HEK293T (cell line): ENCODE measurements around the gene THSD4.

ENCODE experiments used
- ELF4 ChIP-seq: fragments of 450-650 bp; IDR thresholded peaks from 2 replicates; pipeline ENCODE4 v1.6.1; 2017; ENCODE audit warnings: antibody characterized with exemption
- FOXM1 ChIP-seq: fragments of 450-650 bp; IDR thresholded peaks from 2 replicates; pipeline ENCODE4 v1.6.1; 2017; ENCODE audit warnings: mild to moderate bottlenecking, borderline replicate concordance
- NFRKB ChIP-seq: fragments of 450-650 bp; IDR thresholded peaks from 2 replicates; pipeline ENCODE4 v1.6.1; 2016; ENCODE audit warnings: mild to moderate bottlenecking, moderate library complexity
- SP1 ChIP-seq: fragments of 450-650 bp; IDR thresholded peaks from 2 replicates; pipeline ENCODE4 v1.6.1; 2017
- ZNF384 ChIP-seq: fragments of 450-650 bp; IDR thresholded peaks from 2 replicates; pipeline ENCODE4 v1.6.1; 2016

- no peak for TF ChIP-seq ZNF384
- no peak for TF ChIP-seq NFRKB
- TF ChIP-seq SP1: no peak
- TF ChIP-seq FOXM1: no peak
- TF ChIP-seq ELF4: no peak
These were observed 174.7 kb downstream of the THSD4 start for GRCh38 chr15:71290002-71290401.
